ENCODE results near the gene OST4.

Gene OST4

DNA sequence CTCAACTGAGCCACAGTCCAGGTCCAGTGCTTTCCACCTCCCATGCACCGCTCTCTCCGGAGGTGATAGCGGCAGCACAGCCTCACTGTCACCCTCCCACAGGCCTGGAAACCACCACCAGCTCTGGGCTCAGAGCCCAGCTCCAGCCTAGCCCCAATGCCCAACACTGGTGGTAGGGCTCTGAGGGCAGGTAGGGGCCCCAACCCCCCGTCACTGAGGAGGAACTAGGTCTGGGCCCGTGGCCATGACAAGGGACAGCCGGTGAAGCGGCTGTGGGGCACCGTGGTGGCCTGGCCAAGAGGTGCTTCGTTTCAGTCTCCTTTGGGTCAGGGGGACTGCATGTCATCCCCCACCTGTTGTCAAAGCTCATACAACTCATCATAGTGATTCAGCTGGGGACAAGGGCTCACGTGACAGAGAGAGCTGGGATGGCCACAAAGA is 44.2 kb downstream of the OST4 start:
- no peak for DNase-seq

DNA sequence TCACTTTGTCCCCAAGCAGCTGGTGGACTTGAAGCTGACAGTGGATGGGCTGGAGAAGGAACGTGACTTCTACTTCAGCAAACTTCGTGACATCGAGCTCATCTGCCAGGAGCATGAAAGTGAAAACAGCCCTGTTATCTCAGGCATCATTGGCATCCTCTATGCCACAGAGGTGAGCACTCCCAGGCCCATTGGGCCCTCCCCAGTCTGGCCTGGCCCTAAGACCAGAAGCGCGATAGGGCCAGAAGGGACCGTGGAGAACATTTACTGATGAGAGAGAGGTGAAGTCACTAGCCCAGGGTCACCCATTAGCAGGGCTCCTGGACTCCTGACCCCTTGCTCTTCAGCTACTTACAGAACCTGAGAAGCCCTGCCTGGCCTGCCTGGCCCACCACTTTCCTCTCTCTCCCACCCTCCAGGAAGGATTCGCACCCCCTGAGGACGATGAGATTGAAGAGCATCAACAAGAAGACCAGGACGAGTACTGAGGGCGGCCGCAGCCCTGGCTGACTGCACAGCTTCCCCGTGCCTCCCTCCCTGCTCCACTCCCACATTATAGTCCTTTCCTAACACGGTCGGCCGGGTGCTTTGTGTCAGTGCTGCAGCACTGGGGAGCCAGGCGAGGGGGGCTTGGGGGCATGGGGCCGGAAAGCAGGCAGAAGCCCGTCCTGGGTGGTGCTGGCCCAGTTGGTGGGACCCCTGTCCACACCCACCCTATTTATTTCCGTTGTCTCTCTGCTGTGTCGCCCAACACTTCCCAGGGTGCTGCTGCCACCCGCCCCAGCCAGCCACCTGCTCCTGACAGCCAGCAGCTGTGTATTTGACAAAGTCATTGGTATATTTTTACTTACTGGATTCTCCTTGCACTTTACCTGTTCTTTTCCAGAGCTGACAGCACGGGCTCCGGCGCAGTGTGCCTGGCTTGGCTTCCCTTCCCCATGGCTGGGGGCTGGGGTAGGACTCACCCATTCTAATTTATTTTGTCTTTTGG is 45.3 kb downstream of the OST4 start:
- no peak for DNase-seq

DNA sequence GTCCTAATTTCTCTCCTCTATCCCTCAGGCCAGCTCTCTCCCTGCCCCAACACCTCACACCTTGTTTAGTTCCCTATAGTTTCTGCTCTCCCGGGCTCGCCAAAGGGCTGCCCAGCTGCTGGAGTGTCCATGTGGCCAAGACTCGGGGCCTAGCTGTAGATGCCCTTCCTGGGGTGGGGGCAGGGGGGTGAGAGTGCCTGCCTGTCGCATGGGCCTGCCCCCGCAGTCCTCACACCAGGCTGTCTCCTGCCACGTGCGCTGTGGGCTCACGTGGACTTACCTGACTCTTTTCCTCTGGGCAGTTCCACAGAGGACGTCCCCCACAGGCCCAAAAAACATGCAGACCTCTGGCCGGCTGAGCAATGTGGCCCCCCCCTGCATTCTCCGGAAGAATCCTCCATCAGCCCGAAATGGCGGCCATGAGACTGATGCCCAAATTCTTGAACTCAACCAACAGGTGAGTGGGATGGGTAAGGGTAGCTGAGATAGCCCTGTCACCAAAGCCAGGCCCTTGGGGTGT is 46.1 kb downstream of the OST4 start:
- no peak for DNase-seq

DNA sequence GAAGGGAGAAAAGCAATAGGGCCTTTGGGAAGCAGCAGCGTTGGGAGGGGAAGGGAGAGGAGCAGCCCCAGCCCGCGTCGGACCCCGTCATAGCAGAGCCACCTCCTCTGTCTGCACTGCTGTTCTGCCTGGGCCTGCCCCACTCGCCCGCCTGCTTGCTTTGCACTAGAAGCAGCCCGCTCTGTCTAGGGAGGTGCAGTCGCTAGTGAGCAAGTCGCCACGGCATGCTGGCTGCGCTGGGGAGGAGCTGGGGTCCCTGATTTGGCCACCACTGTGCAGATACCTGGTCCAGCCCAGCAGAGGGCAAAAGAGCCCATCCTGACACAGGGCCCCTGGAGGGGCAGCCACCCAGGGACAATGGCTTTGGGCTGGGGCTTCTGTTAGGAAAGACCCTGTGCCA is 46.6 kb downstream of the OST4 start:
- no peak for DNase-seq

DNA sequence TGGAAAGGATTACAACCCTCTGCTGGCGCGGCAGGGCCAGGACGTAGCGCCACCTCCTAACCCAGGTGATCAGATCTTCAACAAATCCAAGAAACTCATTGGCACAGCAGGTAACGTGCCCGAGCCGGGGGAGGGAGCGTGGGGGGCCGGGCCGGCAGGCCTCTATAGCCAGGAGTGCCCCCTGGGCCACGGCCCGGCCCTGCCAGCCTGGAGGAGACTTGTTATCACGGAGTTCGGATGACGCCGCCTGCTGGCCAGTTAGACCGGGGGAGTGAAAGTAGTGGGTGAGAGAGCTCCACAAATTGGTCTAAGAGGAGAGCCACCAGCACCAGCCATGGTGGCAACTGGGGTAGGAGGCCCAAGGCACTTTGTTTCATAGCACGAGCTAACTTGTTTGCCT is 47.3 kb downstream of the OST4 start:
- DNase-seq = no peak

DNA sequence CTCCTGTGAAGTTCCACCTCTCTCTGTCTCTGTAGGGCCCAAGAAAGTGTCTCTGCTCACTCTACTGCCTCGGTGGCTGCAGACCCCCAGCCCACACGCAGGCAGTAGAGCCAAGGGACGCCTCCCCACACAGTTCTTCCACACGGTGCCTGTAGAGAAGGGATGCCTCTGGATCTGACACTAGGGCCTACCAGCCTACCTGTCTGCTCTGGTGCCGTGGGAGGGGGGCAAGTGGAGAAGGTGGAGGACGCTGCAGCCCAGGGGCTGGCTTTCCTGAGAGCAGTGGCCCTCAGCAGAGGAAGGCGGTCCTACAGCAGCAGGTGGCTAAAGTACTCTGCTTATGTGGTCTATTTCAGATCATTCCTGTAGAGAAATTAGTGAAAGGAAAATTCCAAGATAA is 47.7 kb downstream of the OST4 start:
- no peak for DNase-seq

DNA sequence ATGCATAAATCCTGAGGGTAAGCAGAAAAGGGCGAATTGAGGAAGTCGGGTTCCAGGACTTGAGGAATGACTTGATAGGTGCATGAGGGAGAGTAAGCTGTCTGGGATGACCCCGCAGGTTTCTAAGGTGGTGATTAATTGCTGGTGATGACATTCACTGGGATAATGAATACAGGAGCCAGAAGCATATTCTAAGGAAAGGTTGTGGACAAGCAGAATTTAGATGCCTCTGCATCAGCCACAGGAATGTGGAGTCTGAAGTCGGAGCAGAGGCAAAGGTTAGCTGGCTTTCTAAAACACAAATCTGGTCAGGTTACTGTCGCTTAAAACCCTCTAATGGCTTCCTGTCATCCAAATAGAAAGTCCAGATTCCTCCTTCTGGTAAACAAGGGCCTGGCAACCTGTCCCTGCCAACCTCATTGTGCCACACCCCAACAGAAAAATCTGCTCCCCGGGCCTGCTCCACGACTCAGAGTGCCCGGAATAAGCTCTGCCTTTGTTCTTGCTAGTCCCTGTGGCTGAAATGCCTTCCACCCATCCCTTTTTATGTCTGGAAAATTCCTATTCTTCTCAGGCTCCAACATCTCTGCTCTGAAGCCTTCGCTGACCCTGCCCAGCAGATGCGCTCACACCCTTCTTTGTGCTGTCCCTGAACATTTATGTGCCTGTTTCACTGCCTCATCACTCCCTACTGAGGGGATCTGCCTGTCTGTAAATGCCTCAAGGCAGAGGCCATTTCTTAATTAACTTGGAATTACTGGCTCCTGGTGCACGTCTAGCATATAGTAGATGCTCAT is 50.0 kb downstream of the OST4 start:
- no peak for DNase-seq

Data from hypothalamus (tissue), 51 donors.